Astrocyte of the cerebellum (primary cell): ENCODE measurements around the gene NUDT3.
A peak's percentile ranks its signal among the peaks of the same experiment; 100 is the strongest.

ENCODE experiments used
- DNase-seq: peaks from one replicate; pipeline ENCODE4 v3.0.0-alpha.2; 2011; ENCODE audit warnings: low read depth
- H3K4me3 ChIP-seq: 2 replicates; pipeline ENCODE4 v1.5.1; 2011; ENCODE audit warnings: mild to moderate bottlenecking, low read depth, low read length, moderate library complexity
- CTCF ChIP-seq: IDR thresholded peaks from 2 replicates; pipeline ENCODE4 v1.5.1; 2012; ENCODE audit warnings: low read length, low read depth, moderate library complexity, mild to moderate bottlenecking; ENCODE audit errors: missing control alignments
- in situ Hi-C: cut with HindIII; loops from 2 replicates; pipeline ENCODE4 v1.10.0; 2017; ENCODE audit warnings: low sequenced_read_pairs

The NUDT3 gene

DNA sequence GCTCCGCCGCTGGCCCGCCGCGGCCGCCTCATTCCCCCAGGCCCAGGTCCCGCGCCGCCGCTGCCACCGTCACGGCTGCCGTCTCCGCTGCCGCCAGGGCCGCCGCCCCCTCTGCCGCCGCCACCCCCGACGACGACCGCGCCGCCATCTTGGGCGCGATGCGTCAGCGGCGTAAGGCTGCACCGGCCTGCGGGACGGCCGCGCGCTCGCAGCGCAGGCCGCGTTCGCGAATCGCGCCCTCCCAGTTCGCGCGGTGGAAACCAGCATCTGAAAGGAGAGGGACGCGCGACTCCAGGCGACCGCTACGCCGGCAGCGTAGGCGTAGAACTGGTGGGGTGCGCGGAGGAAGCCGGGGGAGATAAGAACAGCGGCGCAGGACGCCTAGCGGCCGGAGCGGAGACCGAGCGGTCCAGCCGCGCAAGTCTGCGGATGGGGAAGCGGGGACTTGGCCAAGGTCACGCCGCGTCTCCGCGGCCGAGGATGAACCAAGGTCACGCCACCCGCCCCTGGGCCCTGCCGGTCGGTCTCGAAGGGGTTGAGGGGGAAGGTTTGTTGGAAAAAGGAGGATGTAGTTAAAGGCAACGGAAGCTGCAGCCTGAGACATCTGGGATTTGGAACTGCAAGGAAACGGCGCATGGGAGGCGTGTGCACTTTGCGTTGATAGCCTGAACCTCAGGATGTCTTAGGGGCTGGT is at the start of gene NUDT3:
Gene NUDT3, minus strand, starts transcription at position 173 of the 694 bp plus-strand sequence. CDS start 307 bp downstream, outside the sequence.
- peak within 1 kb of the TSS; percentile 82 for H3K4me3 ChIP-seq
- TF ChIP-seq CTCF = peak; percentile 85
- DNase-seq = peak; percentile 82
- in situ Hi-C loops = no loop called here

DNA sequence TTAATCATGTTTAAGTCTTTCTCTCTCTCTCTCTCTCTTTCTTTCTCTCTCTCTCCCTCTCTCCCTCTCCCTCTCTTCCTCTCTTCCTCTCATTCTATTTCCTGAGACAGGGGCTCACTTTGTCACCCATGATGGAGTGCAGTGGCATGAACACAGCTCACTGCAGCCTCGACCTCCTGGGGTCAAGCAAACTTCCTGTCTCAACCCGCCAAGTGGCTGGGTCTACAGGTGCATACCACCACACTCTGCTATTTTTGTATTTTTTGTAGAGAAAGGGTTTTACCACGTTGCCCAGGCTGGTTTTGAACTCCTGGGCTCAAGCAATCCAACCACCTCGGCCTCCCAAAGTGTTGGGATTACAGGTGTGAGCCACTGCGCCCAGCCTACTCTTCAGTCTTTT is 49.1 kb upstream of the NUDT3 start:
- in situ Hi-C loops = no loop called here
- DNase-seq = no peak
- H3K4me3 ChIP-seq = no peak overlapping the region
- no peak for TF ChIP-seq CTCF

- DNase-seq = no peak
- no peak for TF ChIP-seq CTCF
- in situ Hi-C loops = no loop called here
- H3K4me3 ChIP-seq = no peak overlapping the region
These were observed 47.0 kb upstream of the NUDT3 start for GRCh38 chr6:34439442-34439841.

GRCh38 chr6:34438705-34439104 is 46.2 kb upstream of the NUDT3 start:
- no peak for TF ChIP-seq CTCF
- DNase-seq = no peak
- in situ Hi-C loops = no loop called here
- no peak overlapping the region for H3K4me3 ChIP-seq

DNA sequence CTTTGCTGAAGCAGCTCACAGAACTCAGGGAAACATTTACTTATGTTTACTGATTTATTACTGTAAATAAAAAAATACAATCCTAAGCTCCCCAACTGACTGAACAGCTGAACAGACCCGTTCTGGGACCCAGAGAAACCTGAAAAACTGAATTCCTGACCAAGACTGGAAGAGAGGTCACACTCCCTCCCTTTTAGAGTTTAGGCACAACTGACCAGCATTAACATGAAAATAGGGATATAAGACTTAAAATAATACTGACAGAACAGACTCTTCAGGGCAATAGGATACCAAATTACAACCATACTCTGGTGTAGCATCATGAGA is 45.1 kb upstream of the NUDT3 start:
- TF ChIP-seq CTCF = no peak

DNA sequence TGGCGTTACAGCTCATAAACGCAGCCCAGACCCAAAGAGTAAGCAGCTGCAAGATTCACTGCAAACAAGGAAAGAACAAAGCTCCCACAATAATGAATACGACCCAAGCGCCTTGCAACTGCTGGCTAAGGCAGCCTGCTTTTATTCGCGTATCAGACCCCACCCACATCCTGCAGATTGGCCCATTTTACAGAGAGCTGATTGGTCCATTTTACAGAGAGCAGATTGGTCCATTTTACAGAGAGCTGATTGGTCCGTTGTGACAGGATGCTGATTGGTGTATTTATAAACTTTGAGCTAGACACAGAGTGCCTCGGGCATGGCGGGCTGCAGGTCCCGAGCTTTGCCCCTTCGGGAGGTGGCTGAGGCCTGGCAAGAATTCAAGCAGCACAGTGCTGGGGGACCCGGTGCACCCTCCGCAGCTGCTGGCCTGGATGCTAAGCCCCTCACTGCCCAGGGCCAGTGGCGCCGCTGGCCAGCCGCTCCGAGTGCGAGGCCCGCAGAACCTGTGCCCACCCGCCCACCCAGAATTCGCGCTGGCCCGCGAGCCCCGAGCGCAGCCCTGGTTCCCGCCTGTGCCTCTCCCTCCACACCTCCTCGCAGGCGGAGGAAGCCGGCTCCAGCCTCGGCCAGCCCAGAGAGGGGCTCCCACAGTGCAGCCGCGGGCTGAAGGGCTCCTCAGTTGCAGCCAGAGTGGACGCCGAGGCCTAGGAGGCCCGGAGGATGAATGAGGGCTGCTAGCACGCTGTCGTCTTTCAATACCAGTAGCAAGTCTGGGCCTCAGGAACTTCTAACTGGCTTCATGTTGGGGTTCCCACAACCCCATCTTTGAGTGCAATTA is 44.6 kb upstream of the NUDT3 start:
- in situ Hi-C loops = no loop called here
- no peak for DNase-seq
- no peak for TF ChIP-seq CTCF
- no peak overlapping the region for H3K4me3 ChIP-seq

More for the DNA sequence above, 45.1 kb upstream of the NUDT3 start:
- no peak for DNase-seq
- in situ Hi-C loops = no loop called here
- no peak overlapping the region for H3K4me3 ChIP-seq
